ENCODE data around the gene TRIM14.

Gene TRIM14

GRCh38 chr9:98108531-98109031, 10.4 kb downstream of the TRIM14 start:
- H3K4me3 ChIP-seq (ENCODE audit: low read depth, low read length), result no peak overlapping the region
- no peak for DNase-seq (ENCODE audit: low read depth)
- no peak for TF ChIP-seq CTCF (conservative IDR thresholded peaks at IDR 0.05; ENCODE audit: low read depth, low read length)

GRCh38 chr9:98107926-98108325, 11.1 kb downstream of the TRIM14 start:
- DNase-seq (ENCODE audit: low read depth), result no peak
- TF ChIP-seq CTCF (conservative IDR thresholded peaks at IDR 0.05; ENCODE audit: low read depth, low read length), result no peak
- H3K4me3 ChIP-seq (ENCODE audit: low read depth, low read length), result no peak overlapping the region

- no peak overlapping the region for H3K4me3 ChIP-seq (ENCODE audit: low read depth, low read length)
- no peak for DNase-seq (ENCODE audit: low read depth)
- TF ChIP-seq CTCF (conservative IDR thresholded peaks at IDR 0.05; ENCODE audit: low read depth, low read length), result no peak
Measured at GRCh38 chr9:98105006-98105405, 14.0 kb downstream of the TRIM14 start.

GRCh38 chr9:98104445-98104881, 14.6 kb downstream of the TRIM14 start:
- H3K4me3 ChIP-seq (ENCODE audit: low read depth, low read length), result no peak overlapping the region
- no peak for DNase-seq (ENCODE audit: low read depth)
- TF ChIP-seq CTCF (conservative IDR thresholded peaks at IDR 0.05; ENCODE audit: low read depth, low read length), result no peak

GRCh38 chr9:98101868-98102273, 17.2 kb downstream of the TRIM14 start:
- no peak overlapping the region for H3K4me3 ChIP-seq (ENCODE audit: low read depth, low read length)
- no peak for TF ChIP-seq CTCF (conservative IDR thresholded peaks at IDR 0.05; ENCODE audit: low read depth, low read length)
- DNase-seq (ENCODE audit: low read depth), result peak; percentile 72

GRCh38 chr9:98101416-98101815, 17.6 kb downstream of the TRIM14 start:
- no peak for DNase-seq (ENCODE audit: low read depth)
- no peak for TF ChIP-seq CTCF (conservative IDR thresholded peaks at IDR 0.05; ENCODE audit: low read depth, low read length)
- no peak overlapping the region for H3K4me3 ChIP-seq (ENCODE audit: low read depth, low read length)

GRCh38 chr9:98100456-98100855, 18.6 kb downstream of the TRIM14 start:
- H3K4me3 ChIP-seq (ENCODE audit: low read depth, low read length), result no peak overlapping the region
- no peak for DNase-seq (ENCODE audit: low read depth)
- no peak for TF ChIP-seq CTCF (conservative IDR thresholded peaks at IDR 0.05; ENCODE audit: low read depth, low read length)
